ENCODE results near the gene TCTN1. TPM values are rescaled to one million over a fixed set of nuclear protein-coding genes. Genes with fewer than 3 reads are reported as not detected.

Gene TCTN1
- total and polyA plus RNA-seq, 9 of the 15 experiments (the other 6 are each of a cell fraction or from before 2014, with no cell fraction given) = 0.32 to 12.5 (median 4.0) TPM

DNA sequence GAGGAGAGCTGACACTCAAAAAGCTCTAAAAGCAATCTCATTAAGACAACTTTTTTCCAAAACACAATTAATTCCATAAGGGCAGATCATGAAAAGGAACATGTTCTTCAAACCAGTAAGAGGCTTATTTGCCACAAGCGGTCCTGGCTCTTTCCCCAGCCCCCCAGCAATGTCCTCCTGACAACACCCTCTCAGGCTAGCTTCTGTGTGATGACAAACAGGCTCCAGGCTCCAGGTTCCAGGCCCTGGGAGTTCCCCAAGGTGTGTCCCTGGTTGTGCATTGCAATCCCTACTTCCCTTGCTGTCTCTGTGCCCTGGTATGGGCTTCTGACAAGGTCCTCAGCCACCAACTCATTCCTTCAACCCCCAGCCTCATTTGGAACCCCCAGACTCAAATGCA is 66.1 kb downstream of the TCTN1 start:
- H3K27ac ChIP-seq (ENCODE audit: extremely low read depth, low read depth, low read length) = no peak overlapping the region
- POLR2A ChIA-PET = interaction anchor here (0.7 kb wide), 1 partner anchor 9 kb away, joined by 3 read pairs; no protein-coding TSS in a partner anchor
- WGBS (ENCODE audit: insufficient coverage, low coverage, missing lambda C conversion rate) = 0% methylated on average over 1 of the region's 1 CpG
- no peaks in the 10 kb centered on the region for H3K9me1 ChIP-seq (ENCODE audit: control insufficient read depth, insufficient read depth, low read length)
- TF ChIP-seq ZMIZ1 (IDR thresholded peaks at IDR 0.05; ENCODE audit: low read depth in 2 of 2, low read length in 2 of 2) = no peak
- TF ChIP-seq COPS2 (conservative IDR thresholded peaks at IDR 0.05) = no peak
- TF ChIP-seq GATAD2A (IDR thresholded peaks at IDR 0.05) = no peak
- TF ChIP-seq, protein P1, sequence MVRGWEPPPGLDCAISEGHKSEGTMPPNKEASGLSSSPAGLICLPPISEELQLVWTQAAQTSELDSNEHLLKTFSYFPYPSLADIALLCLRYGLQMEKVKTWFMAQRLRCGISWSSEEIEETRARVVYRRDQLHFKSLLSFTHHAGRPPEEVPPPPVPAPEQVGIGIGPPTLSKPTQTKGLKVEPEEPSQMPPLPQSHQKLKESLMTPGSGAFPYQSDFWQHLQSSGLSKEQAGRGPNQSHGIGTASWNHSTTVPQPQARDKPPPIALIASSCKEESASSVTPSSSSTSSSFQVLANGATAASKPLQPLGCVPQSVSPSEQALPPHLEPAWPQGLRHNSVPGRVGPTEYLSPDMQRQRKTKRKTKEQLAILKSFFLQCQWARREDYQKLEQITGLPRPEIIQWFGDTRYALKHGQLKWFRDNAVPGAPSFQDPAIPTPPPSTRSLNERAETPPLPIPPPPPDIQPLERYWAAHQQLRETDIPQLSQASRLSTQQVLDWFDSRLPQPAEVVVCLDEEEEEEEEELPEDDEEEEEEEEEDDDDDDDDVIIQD (CRISPR knock-in tag; IDR thresholded peaks at IDR 0.05) = no peak
- TF ChIP-seq JUND (IDR thresholded peaks at IDR 0.05; ENCODE audit: borderline replicate concordance, low read depth, low read length) = no peak
- TF ChIP-seq JUND (tag; IDR thresholded peaks at IDR 0.05; ENCODE audit: borderline replicate concordance, low read depth, low read length) = no peak
- no peak for TF ChIP-seq FOXK1 (CRISPR knock-in tag; IDR thresholded peaks at IDR 0.05; ENCODE audit: borderline replicate concordance)
- TF ChIP-seq CBFA2T2 (conservative IDR thresholded peaks at IDR 0.05) = no peak
- TF ChIP-seq MTA1 (IDR thresholded peaks at IDR 0.05; ENCODE audit: borderline replicate concordance) = no peak
- TF ChIP-seq ZNF75A (CRISPR knock-in tag; IDR thresholded peaks at IDR 0.05) = no peak
- TF ChIP-seq SAP30 (IDR thresholded peaks at IDR 0.05; ENCODE audit: borderline replicate concordance, insufficient read depth, low read depth, low read length, poor library complexity, severe bottlenecking) = no peak
- TF ChIP-seq RBBP5 (IDR thresholded peaks at IDR 0.05; ENCODE audit: borderline replicate concordance, insufficient read depth, low read length, poor library complexity, severe bottlenecking) = no peak
- TF ChIP-seq ZSCAN32 (CRISPR knock-in tag; IDR thresholded peaks at IDR 0.05) = no peak
- no peak for TF ChIP-seq ZBTB2 (IDR thresholded peaks at IDR 0.05)
- TF ChIP-seq PPARD (CRISPR knock-in tag; IDR thresholded peaks at IDR 0.05) = no peak
- no peak overlapping the region for H3K4me3 ChIP-seq
- H3K4me2 ChIP-seq (ENCODE audit: insufficient read depth, low read length) = no peak overlapping the region
- ATAC-seq = no peak
- no TSS peak for BruUV-seq (replicated peaks)
- in situ Hi-C loops (cut with MboI) = no loop called here
- H3K27me3 ChIP-seq (ENCODE audit: control insufficient read depth in 2 of 2, insufficient read depth in 2 of 2, low read length in 2 of 2) = peaks cover 3 to 22% of the 10 kb centered on the region in 2 experiments; a peak in 3 of 5 replicates
- intact Hi-C loops (cut with micrococcal nuclease) = no loop called here
- no peak overlapping the region for H3K9ac ChIP-seq (ENCODE audit: insufficient read depth in 1 of 2, low read depth in 2 of 2, low read length in 2 of 2)
- H4K20me1 ChIP-seq (replicated peaks; ENCODE audit: control insufficient read depth, insufficient read depth, low read length) = no peaks in the 10 kb centered on the region; the same call in 1 of the 2 replicates
- DNase-seq (ENCODE audit: extremely low read depth in 1 of 4, low spot score in 3 of 4) = no peak
- H3K79me2 ChIP-seq (ENCODE audit: control insufficient read depth, insufficient read depth, low read length) = no peaks in the 10 kb centered on the region
- no peaks in the 10 kb centered on the region for H3K9me3 ChIP-seq (replicated peaks; ENCODE audit: control insufficient read depth, insufficient read depth, low read depth, low read length)
- no peaks in the 10 kb centered on the region for H3K4me1 ChIP-seq (replicated peaks in 1 of 2; ENCODE audit: control insufficient read depth in 2 of 2, insufficient read depth in 2 of 2, low read length in 2 of 2)
- no peaks in the 10 kb centered on the region for H3K36me3 ChIP-seq (ENCODE audit: control insufficient read depth, insufficient read depth, low read length)
- CTCF ChIA-PET (ENCODE audit: low intra/inter-chr PET ratio) = no interaction called here
- FAIRE-seq = no peak
- H2AFZ ChIP-seq (ENCODE audit: low read depth, low read length) = no peak overlapping the region
